HK-2 (cell line): Measurements from ENCODE around the gene ACBD6.

Experiments
- DNase-seq: peaks from one replicate; pipeline ENCODE4 v3.0.0-alpha.2; 2018; ENCODE audit not compliant: unreplicated experiment

The ACBD6 gene

GRCh38 chr1:180291004-180291403 lies 211.4 kb downstream of the ACBD6 start:
- no peak for DNase-seq

GRCh38 chr1:180290265-180291001 lies 211.9 kb downstream of the ACBD6 start:
- no peak for DNase-seq

- no peak for DNase-seq
These were observed 213.4 kb downstream of the ACBD6 start for GRCh38 chr1:180288940-180289339.

GRCh38 chr1:180287988-180288705 lies 214.2 kb downstream of the ACBD6 start:
- no peak for DNase-seq

GRCh38 chr1:180286417-180286816 lies 216.0 kb downstream of the ACBD6 start:
- no peak for DNase-seq

- no peak for DNase-seq
These were observed 219.3 kb downstream of the ACBD6 start for GRCh38 chr1:180283098-180283497.

GRCh38 chr1:180282401-180283044 lies 219.9 kb downstream of the ACBD6 start:
- no peak for DNase-seq

GRCh38 chr1:180281490-180281889 lies 220.9 kb downstream of the ACBD6 start:
- no peak for DNase-seq

GRCh38 chr1:180280617-180281016 lies 221.8 kb downstream of the ACBD6 start:
- DNase-seq: no peak

- no peak for DNase-seq
These were observed 222.7 kb downstream of the ACBD6 start for GRCh38 chr1:180279651-180280050.

- no peak for DNase-seq
These were observed 223.6 kb downstream of the ACBD6 start for GRCh38 chr1:180278596-180279395.

GRCh38 chr1:180278194-180278515 lies 224.2 kb downstream of the ACBD6 start:
- no peak for DNase-seq

- no peak for DNase-seq
These were observed 224.7 kb downstream of the ACBD6 start for GRCh38 chr1:180277476-180278193.

GRCh38 chr1:180275726-180276125 lies 226.7 kb downstream of the ACBD6 start:
- DNase-seq: no peak

GRCh38 chr1:180274221-180274620 lies 228.2 kb downstream of the ACBD6 start:
- no peak for DNase-seq

GRCh38 chr1:180273066-180273465 lies 229.3 kb downstream of the ACBD6 start:
- DNase-seq: no peak

GRCh38 chr1:180272395-180272794 lies 230.0 kb downstream of the ACBD6 start:
- DNase-seq: no peak

- DNase-seq: no peak
These were observed 230.8 kb downstream of the ACBD6 start for GRCh38 chr1:180271272-180272255.

GRCh38 chr1:180270530-180271271 lies 231.7 kb downstream of the ACBD6 start:
- no peak for DNase-seq
